CD4-positive, alpha-beta T cell treated with Interleukin-4 for 4 hours (primary cell): ENCODE measurements around the gene HLA-G.
A peak's percentile ranks its signal among the peaks of the same experiment; 100 is the strongest.

Source experiments
- DNase-seq: peaks from one replicate; pipeline ENCODE4 v3.0.0-alpha.2; 2020

Gene HLA-G

GRCh38 chr6:29824144-29824543, 3.5 kb upstream of the HLA-G start:
- DNase-seq: no peak

- no peak for DNase-seq
Observed at GRCh38 chr6:29825848-29826247, 1.8 kb upstream of the HLA-G start.

- DNase-seq: no peak
Observed at GRCh38 chr6:29826271-29826670, 1.4 kb upstream of the HLA-G start.

- DNase-seq: peak; percentile 4
Observed at GRCh38 chr6:29828471-29828797, 809 bp downstream of the HLA-G start.

- DNase-seq: no peak
Observed at GRCh38 chr6:29829766-29830165, 2.1 kb downstream of the HLA-G start.

- no peak for DNase-seq
Observed at GRCh38 chr6:29830409-29830808, 2.8 kb downstream of the HLA-G start.

GRCh38 chr6:29831776-29832175, 4.2 kb downstream of the HLA-G start:
- no peak for DNase-seq

- peak; percentile 47 for DNase-seq
Observed at GRCh38 chr6:29834564-29835436, 7.2 kb downstream of the HLA-G start.

GRCh38 chr6:29839917-29840316, 12.3 kb downstream of the HLA-G start:
- DNase-seq: no peak

GRCh38 chr6:29841030-29841429, 13.4 kb downstream of the HLA-G start:
- DNase-seq: no peak

- peak; percentile 74 for DNase-seq
Observed at GRCh38 chr6:29845405-29846006, 17.9 kb downstream of the HLA-G start.

GRCh38 chr6:29847871-29848630, 20.4 kb downstream of the HLA-G start:
- peak; percentile 79 for DNase-seq

GRCh38 chr6:29850011-29850553, 22.5 kb downstream of the HLA-G start:
- DNase-seq: no peak

- no peak for DNase-seq
Observed at GRCh38 chr6:29851190-29851589, 23.6 kb downstream of the HLA-G start.

GRCh38 chr6:29853245-29853644, 25.6 kb downstream of the HLA-G start:
- no peak for DNase-seq

- no peak for DNase-seq
Observed at GRCh38 chr6:29858006-29858405, 30.4 kb downstream of the HLA-G start.

- no peak for DNase-seq
Observed at GRCh38 chr6:29861521-29862255, 34.1 kb downstream of the HLA-G start.

- DNase-seq: no peak
Observed at GRCh38 chr6:29864037-29864810, 36.6 kb downstream of the HLA-G start.

- no peak for DNase-seq
Observed at GRCh38 chr6:29865631-29866030, 38.0 kb downstream of the HLA-G start.

- DNase-seq: no peak
Observed at GRCh38 chr6:29870104-29870503, 42.5 kb downstream of the HLA-G start.

GRCh38 chr6:29872791-29873190, 45.2 kb downstream of the HLA-G start:
- DNase-seq: no peak

- DNase-seq: no peak
Observed at GRCh38 chr6:29875257-29875656, 47.6 kb downstream of the HLA-G start.
